Left renal pelvis (tissue), 4 donors: Measurements from ENCODE around the gene CCDC112. TPM values are rescaled to one million over a fixed set of nuclear protein-coding genes. Genes with fewer than 3 reads are reported as not detected.
A peak's percentile ranks its signal among the peaks of the same experiment; 100 is the strongest.
"Not testable (repeated sequence)": the region's sequence is repeated elsewhere in the genome, so short reads cannot be mapped to it uniquely, and the experiment has no call there.

Source experiments
- DNase-seq, 4 donors: peaks; one replicate each; pipeline ENCODE4 v3.0.0-alpha.2; 2013; ENCODE audit warnings: low read depth in 4 of 4, low spot score in 3 of 4
- polyA plus RNA-seq, 4 donors: library from polyadenylated mRNA; unstranded; fragments of 120-200 nt; gene quantifications; one replicate each; pipeline ENCODE4 v1.2.1, GENCODE V29; 2013; ENCODE audit not compliant: insufficient read length in 4 of 4

CCDC112 gene, protein sequence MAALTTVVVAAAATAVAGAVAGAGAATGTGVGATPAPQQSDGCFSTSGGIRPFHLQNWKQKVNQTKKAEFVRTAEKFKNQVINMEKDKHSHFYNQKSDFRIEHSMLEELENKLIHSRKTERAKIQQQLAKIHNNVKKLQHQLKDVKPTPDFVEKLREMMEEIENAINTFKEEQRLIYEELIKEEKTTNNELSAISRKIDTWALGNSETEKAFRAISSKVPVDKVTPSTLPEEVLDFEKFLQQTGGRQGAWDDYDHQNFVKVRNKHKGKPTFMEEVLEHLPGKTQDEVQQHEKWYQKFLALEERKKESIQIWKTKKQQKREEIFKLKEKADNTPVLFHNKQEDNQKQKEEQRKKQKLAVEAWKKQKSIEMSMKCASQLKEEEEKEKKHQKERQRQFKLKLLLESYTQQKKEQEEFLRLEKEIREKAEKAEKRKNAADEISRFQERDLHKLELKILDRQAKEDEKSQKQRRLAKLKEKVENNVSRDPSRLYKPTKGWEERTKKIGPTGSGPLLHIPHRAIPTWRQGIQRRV
- polyA plus RNA-seq, result 10 to 100 TPM in 3 of 4 donors, 1 to 10 TPM in 1; 5.8 to 18.7 (median 16.5) TPM

DNA sequence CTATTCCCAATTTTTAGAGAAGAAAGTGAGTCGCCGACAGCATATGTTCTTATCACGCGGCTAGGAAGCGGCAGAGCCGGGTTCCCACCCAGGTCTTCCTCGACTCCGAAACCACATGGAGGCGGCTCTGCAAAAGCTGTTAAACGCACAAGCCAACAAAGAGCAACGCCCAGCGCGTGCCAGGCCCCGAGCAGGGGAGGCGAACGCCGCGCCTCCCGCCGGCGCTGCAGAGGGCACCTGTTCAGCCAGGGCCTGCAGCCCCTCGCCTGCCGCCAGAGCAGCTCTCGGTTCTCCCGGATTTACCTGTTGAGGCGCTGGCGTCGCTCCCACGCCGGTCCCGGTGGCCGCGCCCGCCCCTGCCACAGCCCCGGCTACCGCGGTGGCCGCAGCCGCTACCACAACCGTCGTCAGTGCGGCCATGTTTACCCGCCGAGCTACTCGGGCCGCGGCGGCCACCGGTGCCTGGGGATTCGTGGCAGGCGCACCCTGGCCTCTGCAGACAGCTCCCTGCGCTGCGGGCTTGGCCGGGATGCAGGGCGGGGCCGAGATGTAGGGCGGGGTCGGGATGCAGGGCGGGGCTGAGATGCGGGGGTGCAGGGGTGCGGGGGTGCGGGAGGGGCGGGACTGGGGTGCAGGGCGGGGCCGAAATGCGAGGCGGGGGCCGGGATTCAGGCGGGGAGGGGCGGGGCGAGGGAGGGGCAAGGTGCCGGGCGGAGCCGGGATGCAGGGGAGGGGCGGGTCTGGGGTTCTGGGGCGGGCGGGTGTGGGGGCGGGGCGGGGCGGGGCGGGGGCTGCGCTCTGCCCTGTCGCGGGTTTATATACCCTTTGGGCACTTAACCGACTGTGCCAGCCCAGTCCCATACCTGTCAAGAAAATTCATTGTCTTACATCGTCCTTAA lies at the start of gene CCDC112:
TSS of gene CCDC112 (minus strand) at position 531 of the 899 bp plus-strand sequence. CDS start at position 420, 111 bp downstream.
- peak in 2 of 4 donors; percentile 33 to 44 for DNase-seq

DNA sequence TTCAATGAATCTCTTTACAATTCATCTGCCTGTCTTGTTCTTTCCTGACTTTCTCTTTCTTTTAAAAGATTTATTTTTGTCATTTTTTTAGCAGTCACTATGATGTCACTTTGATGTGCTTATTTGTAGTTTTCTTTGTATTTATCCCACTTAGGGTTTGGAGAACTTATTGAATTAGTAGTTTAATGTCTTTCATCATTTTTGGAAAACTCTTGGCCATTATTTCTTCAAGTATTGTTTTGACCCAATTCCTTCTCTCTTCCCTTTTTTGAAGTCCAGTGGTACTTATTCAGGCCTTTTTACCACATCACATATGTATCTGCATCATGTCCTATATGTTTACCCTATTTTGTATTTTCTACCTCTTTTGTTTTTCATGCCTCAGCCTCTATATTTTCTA lies 48.9 kb upstream of the CCDC112 start:
- DNase-seq, result no peak

DNA sequence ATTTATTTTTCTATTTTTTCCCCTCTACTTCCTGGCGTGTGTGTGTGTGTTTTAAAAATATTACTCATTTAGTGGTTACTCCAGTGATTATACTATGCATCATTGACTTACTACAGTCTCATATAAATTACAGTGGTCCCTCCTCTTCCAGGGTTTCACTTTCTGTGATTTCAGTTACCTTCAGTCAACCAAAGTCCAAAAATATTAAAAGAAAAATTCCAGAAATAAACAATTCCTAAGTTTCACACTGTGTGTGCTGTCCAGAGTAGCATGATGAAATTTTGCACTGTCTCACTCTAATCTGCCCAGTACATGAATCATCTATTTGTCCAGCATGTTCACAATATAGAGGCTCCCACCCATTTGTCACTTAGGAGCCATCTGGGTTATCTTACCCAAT lies 47.4 kb upstream of the CCDC112 start:
- no peak for DNase-seq

DNA sequence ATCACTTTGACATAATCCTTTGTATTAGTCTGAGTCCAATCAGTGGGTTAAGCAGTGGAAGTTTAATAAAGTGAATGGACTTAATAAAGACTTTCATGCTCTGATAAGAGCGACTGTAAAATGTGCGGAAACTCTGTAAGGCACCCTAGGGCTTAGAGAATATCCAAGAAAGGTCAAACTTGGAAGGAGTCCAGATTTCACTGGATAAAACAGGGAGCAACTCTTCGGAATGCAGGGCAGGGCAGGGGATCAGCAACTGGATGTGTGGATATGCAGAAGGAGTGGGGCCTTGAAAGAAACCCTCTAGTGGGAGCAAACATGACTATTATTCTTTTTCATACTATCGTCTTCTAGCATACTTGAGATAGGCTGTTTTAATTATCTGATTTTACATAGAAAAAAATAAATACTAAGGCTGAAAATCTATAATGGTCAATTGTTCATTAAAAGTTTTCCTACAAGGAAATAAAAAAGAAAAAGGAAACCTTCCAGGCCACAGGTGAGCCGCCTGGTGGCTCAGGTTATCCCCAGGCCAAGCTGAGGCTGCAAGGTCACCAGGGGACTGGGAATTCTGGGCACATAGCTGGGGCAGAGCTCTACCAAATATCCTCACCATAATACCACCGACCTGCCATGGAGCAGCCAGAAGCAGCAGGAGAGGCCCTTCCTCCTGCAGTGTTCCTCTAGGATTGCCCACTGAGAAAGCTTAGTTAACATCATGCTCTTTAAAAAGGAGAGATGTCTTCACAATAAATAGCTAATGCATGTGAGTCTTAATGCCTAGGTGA lies 46.3 kb upstream of the CCDC112 start:
- no peak for DNase-seq

DNA sequence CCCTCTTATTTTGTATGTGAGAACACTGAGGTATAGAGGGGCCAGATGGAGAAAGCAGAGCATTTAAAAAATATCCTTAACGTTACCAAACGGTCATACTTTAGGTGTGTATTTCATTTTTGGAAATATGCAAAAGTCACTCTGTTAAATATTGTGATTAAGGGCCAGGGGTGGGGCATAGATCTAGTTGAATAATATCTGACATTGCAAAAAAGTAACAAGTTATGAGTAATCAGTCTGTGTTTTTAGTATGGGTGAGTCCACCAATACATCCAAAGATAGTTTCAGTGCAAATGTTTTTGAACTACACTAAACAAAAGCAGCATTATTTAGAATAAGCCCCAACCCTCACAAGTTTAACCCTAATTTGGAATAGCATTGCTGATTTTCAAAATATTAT lies 45.3 kb upstream of the CCDC112 start:
- DNase-seq, result no peak

DNA sequence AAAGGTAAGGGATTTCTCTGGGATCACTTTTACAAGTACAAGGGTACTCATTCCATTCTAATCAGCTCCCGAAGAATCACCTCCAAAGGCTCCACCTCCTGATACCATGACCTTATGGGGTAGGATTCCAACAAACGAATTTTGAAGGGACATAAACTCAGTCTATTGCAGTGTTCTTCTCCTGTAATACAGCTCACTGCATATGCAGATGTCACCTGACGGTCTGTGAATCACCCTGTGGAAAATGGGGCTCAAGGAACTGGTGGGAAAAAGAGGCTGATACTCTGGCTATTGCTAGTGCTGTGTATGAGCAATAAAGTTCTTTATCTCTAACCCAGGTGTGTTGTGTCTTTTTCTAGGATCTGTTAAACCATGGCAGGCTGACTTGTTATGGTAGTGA lies 42.4 kb upstream of the CCDC112 start:
- no peak for DNase-seq

DNA sequence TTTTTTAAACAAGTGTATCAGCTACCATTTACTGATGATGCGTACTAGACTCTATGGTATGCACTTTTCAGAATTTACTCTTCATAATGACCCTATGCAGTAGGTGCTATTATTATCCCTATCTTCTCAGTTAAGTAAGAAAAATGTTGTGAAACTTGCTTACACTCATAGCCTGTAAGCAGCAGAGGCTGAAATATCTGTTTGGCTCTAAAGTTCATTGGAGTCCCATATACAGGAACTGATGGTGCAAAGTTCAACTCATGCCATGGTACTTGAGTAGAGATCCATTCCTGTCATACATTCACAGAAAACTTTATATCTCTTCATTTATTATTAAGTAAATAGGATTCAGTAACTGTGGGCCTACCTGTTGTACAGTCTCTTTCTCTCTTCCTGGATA lies 41.4 kb upstream of the CCDC112 start:
- DNase-seq, result no peak

DNA sequence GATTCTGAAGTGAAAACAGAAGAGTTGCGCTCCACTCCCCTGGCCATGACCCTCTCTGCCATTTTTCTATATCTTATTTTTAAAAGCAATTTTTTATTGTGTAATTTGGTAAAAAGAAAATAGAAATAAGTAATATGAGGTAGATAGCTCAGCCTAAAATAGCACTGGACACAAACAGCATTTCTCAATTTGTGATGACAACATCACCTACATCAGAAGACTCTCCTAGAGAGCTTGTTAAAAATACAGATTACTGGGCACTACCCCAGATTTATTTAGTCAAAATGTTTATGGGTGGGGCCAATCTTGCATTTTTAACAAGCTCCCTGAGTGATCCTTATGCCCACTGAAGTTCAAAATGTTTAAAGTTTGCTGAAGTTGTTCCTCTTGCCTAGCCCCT lies 40.5 kb upstream of the CCDC112 start:
- no peak for DNase-seq

DNA sequence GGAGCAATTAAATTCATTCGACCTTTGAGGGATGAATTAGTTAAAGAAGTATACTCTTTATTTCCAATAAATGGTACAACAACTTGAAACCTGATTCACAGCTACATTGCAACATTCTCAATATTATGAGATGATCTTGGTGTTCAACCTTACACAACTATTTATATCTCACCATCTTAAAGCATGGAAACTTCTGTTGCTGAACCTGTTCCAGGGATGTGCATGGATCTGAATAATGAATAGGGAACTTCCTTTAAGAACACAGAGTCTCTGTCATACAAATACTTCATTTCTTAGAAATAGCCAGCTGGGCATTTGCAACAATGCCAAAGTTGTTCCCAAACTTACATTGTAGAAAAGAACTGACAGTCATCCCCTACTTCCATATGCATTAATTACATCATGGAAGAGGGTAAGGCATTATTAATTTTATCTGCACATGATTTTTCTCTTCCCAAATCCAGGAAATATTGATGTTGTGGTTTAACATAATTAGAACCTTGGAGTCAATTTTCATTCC lies 39.8 kb upstream of the CCDC112 start:
- DNase-seq, result no peak

DNA sequence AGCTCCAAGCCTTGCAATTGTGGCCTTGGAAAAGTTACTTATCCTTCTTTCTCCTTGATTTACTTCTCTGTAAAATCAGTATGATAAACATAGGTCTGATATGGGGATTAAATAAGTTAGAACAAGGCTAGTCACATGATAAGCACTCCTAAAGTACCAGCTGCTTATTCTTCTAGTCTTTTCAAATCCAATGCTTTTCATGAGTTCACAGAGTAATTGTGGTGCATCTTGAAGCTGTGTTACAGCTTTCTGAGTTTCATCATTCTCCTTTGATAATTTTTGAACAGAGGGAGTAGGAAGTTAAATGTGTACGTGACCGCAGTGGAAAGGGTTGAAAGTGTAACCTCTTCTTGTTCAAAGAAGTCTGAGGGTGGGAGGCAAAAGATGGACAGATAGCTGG lies 38.8 kb upstream of the CCDC112 start:
- DNase-seq, result no peak

DNA sequence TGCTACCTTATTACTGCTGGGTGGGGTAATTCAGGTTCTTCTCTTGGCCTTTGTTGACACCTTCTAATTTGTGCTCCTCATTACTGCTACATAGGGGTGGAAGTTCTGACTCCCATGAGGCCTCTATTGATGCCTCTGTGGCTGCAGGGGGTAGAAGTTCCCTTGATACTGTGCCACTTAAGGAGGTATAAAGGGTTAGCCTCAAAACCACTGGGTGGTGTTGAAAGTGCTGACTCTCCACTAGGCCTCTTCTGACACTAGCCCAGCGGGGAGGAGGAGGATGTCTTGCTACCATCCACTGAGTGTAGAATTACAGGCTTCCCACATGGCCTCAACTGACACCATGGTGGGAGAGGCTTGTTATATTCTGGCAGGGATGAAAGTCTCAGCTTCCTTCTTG lies 36.7 kb upstream of the CCDC112 start:
- no peak for DNase-seq

DNA sequence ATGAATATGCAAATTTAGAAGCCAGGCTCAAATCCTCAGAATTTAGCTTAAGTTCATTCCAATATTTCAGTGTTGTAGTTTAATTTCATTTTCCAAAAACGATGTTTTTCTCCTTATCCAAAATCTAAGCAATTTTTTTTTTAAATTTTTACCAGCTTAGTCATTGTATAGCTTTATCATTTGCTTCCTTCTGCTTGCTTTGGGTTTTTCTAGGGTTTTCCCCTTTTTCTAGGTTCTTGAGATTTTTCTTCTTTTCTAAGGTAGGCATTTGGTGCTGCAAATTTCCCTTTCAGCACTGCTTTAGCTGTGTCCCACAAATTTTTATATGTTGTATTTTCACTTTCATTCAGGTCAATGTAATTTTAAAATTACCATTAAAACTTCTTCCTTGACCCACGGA lies 34.4 kb upstream of the CCDC112 start:
- no peak for DNase-seq

DNA sequence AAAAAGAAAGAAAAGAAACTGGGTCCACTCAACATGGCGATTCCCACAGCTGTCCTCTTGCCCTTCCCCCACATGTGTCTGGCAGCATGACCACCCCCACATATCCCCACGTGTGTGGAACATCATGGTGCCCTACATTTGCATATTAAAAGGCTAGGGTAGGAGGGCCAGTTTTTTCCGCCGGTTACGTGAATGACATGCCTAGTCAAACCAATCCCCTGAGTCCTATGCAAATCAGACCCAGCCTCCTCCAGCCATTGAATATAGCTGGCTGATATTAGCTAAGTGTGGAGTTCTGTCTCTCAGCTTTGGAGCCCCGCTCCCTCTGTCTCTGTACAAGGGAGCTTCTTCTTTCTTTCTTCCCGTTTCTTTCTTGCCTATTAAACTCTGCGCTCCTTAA lies 33.0 kb upstream of the CCDC112 start:
- DNase-seq, result no peak

DNA sequence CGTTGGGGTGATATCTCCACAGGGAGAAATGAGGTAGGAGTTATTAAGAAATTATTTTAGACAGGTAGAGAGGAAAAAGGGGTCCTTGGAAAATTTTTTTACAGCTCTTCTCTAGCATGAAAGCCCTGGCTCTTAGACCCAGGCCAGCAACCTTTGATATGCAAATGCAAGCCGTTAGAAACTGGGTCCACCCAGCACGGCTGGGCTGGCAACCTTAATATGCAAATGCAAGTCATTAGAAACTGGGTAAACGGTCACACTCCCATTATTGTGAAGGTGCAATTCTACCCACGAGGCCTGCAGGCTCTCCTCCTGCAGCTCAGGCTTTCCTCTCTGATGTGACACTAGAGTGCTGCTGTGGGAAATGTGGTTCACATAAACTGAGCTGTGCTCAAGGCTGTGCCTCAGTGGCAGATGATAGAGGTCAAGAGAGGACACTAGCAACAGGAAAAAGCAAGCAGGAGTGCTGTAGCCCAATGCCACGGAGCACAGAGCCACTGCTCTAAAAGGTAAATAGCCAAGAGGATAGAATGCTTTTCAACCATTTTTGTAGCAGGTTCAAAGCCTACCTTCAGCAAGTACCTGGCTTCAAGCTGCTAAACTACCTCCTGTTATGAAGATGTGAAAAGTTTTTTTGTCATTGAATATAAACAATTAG lies 32.3 kb upstream of the CCDC112 start:
- DNase-seq, result not testable (repeated sequence)

DNA sequence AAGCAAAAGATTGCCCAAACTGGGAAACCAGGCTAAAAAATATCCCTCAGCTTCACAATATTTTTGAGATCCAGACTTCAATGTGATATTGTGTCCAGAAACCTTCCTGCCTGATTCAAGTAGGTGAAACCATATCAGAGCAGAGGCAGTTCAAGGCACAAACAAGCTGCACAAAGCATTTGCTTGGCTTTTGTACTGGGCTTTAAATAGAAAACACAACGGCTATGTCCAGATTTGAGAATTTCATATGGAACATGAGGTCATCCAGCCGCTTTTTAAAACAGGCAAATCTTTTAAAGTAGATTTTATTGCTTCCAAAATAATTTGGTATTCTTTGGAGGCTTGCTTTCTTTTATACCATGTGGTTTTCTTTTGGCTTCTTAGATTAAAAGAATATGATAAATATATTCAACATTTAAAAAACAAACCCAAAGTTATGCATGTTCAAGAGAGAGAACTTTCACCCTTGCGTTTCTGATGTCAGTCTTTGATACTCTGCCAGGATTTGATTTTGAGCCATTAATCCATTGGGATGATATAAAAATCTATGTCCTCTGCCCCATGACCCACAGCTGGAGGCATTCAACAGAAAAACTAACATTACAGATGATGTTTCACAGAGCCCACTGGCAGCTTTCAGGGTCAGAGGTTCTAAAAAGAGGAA lies 29.0 kb upstream of the CCDC112 start:
- peak in 3 of 4 donors; percentile 39 to 64 (median 49) for DNase-seq

DNA sequence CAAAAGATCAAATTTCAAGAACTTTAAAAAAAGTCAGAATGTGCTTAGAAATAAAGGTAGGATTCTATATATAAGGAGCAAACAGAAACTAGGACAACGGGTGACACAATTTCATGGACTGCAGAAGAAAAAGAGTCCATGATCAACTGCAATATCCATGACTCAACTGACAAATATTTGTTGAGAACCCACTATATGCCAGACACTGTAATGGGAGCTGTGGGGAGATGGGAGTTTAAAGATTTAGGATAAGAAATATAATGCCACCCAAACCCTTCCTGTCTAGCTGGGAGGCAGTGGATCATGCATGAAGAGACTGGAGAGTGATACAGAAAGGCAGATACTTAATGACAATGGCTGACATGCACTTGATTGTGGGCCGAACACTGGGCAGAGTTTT lies 27.6 kb upstream of the CCDC112 start:
- DNase-seq, result no peak

DNA sequence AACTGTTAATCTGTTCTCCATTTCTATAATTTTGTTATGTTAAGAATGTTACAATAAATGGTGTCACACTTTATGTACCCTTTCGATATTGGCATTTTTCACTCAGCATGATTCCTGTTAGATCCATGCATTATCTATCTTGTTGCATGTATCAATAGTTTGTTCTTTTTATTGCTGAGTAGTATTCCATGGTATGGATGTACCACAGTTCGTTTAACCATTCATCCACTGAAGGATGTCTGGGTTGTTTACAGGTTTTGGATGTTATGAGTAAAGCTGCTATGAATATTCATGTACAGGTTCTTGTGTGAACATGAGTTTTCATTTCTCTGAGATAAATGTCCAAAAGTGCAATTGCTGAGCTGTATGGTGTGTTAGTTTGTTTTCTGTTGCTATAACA lies 26.3 kb upstream of the CCDC112 start:
- no peak for DNase-seq

DNA sequence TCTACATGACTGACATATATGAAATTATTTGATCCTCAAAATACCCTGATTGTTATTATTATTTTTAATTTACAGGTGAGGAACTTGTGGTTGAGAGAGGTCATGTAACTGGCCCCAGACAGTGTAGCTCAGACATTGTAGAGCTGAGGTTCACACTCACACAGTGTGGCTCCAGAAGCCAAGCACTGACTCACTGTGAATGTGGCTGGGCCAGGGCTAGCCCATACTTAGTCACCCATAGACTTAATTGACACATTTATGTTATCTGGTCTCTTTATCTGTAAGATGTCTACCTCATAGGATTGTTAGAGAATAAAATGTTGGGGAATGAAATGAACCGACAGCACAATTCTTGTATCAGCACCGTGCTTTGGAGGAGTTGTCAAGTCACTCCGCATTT lies 24.9 kb upstream of the CCDC112 start:
- no peak for DNase-seq

DNA sequence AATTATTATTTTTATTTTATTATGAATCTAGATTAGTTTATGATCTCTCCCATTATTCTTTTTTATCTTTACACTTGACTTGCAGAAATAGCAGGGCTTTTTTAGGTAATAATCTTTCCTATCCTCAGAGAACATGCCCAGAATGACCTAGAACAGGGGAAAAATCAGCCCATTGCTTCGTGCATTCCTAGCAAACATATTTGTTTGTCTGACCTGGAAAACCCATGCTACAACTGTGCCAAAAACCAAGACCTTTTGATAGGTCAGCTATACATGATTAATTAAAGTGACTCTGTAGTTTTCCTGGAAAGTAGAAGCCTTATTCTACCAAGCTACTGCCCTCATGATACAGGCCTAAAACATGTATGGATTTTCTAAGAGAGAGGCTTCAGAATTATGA lies 24.1 kb upstream of the CCDC112 start:
- no peak for DNase-seq
